Measurements from ENCODE around the gene USP17L17. TPM values are rescaled to one million over a fixed set of nuclear protein-coding genes. Genes with fewer than 3 reads are reported as not detected.
"Not testable (repeated sequence)": the region's sequence is repeated elsewhere in the genome, so short reads cannot be mapped to it uniquely, and the experiment has no call there.

Gene USP17L17, protein sequence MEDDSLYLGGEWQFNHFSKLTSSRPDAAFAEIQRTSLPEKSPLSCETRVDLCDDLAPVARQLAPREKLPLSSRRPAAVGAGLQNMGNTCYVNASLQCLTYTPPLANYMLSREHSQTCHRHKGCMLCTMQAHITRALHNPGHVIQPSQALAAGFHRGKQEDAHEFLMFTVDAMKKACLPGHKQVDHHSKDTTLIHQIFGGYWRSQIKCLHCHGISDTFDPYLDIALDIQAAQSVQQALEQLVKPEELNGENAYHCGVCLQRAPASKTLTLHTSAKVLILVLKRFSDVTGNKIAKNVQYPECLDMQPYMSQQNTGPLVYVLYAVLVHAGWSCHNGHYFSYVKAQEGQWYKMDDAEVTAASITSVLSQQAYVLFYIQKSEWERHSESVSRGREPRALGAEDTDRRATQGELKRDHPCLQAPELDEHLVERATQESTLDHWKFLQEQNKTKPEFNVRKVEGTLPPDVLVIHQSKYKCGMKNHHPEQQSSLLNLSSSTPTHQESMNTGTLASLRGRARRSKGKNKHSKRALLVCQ
- total RNA-seq (not detected), polyA plus RNA-seq (not detected)
- long read RNA-seq, donor 1: 0 reads
- long read RNA-seq, donor 2: 0 reads
- long read RNA-seq, donor 3: 0 reads

DNA sequence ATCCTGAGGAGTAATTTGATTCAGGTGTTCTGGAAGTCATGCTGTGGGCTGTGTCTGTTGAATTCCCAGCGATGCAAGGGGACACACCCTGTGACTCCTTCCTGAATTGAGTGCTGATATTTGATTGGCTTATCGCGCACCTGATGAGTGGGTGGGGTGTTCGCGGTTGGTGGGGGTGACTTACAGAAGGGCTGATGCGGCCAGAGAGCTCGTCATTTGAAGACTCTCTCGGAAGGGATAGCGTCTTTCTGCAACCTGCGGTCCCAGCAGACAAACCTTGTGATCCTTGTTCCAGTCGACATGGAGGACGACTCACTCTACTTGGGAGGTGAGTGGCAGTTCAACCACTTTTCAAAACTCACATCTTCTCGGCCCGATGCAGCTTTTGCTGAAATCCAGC lies at the start of gene USP17L17:
Gene USP17L17 (plus strand): TSS at position 301 of the 400 bp plus-strand sequence. CDS start 0 bp downstream, at position 301.
- H3K27ac ChIP-seq; H3K27me3 ChIP-seq; H3K4me3 ChIP-seq; H3K4me1 ChIP-seq; intact Hi-C loops (cut with DNase I); H3K36me3 ChIP-seq; ATAC-seq; DNase-seq; H3K9me3 ChIP-seq: not testable (repeated sequence)
- 79 to 91% (median 88%) methylated on average over 5 to 10 of the region's 14 CpGs for WGBS, 4 donors

DNA sequence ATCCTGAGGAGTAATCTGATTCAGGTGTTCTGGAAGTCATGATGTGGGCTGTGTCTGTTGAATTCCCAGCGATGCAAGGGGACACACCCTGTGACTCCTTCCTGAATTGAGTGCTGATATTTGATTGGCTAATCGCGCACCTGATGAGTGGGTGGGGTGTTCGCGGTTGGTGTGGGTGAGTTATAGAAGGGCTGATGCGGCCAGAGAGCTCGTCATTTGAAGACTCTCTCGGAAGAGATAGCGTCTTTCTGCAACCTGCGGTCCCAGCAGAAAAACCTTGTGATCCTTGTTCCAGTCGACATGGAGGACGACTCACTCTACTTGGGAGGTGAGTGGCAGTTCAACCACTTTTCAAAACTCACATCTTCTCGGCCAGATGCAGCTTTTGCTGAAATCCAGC lies 33.3 kb upstream of the USP17L17 start, which contains the start of gene USP17L10:
Gene USP17L10 (plus strand): TSS at position 301 of the 400 bp plus-strand sequence. CDS start 0 bp downstream, at position 301.
- 87 to 88% methylated on average over 4 to 12 of the region's 13 CpGs; no CpG with 5 or more reads in 2 of the 4 donors for WGBS, 4 donors
- H3K4me1 ChIP-seq; H3K4me3 ChIP-seq; intact Hi-C loops (cut with DNase I); H3K27me3 ChIP-seq; H3K36me3 ChIP-seq; H3K9me3 ChIP-seq; ATAC-seq; DNase-seq; H3K27ac ChIP-seq: not testable (repeated sequence)

DNA sequence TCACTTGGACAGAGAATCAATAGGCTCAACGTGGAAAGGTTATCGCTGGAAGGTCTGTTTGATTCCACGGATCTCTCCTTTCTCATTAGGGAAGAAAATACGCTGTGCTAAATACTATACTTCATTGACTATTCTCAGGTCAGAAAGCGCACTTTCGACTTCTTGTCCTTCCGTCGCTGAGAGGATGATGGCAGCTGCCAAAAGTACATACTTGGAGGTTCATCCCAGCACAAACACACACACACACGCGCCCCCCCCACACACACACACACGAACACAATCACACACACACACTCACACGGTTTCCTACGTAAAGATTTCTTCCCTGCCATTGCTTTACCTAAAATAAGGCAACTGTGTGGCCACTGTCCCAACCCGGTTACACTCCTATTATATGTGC lies 29.0 kb upstream of the USP17L17 start:
- intact Hi-C loops (cut with DNase I); H3K27me3 ChIP-seq; ATAC-seq; H3K27ac ChIP-seq; H3K4me3 ChIP-seq; H3K4me1 ChIP-seq; H3K9me3 ChIP-seq; H3K36me3 ChIP-seq: not testable (repeated sequence)
- 67 to 82% (median 79%) methylated on average over 9 to 11 of the region's 14 CpGs for WGBS, 4 donors
- peak in 2 of 5 donors; percentile 1 to 9 for DNase-seq

DNA sequence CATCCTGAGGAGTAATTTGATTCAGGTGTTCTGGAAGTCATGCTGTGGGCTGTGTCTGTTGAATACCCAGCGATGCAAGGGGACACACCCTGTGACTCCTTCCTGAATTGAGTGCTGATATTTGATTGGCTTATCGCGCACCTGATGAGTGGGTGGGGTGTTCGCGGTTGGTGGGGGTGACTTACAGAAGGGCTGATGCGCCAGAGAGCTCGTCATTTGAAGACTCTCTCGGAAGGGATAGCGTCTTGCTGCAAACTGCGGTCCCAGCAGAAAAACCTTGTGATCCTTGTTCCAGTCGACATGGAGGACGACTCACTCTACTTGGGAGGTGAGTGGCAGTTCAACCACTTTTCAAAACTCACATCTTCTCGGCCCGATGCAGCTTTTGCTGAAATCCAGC lies 28.6 kb upstream of the USP17L17 start, which contains the start of gene USP17L11:
Gene USP17L11 (plus strand): TSS at position 301 of the 400 bp plus-strand sequence. CDS start 0 bp downstream, at position 301.
- H3K4me3 ChIP-seq; H3K4me1 ChIP-seq; H3K9me3 ChIP-seq; ATAC-seq; H3K27ac ChIP-seq; H3K27me3 ChIP-seq; DNase-seq; H3K36me3 ChIP-seq; intact Hi-C loops (cut with DNase I): not testable (repeated sequence)
- WGBS, 4 donors: 90 to 100% methylated on average over 1 to 12 of the region's 14 CpGs; no CpG with 5 or more reads in 2 of the 4 donors

DNA sequence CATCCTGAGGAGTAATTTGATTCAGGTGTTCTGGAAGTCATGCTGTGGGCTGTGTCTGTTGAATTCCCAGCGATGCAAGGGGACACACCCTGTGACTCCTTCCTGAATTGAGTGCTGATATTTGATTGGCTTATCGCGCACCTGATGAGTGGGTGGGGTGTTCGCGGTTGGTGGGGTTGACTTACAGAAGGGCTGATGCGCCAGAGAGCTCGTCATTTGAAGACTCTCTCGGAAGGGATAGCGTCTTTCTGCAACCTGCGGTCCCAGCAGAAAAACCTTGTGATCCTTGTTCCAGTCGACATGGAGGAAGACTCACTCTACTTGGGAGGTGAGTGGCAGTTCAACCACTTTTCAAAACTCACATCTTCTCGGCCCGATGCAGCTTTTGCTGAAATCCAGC lies 23.8 kb upstream of the USP17L17 start, which contains the start of gene USP17L12:
Gene USP17L12 (plus strand): TSS at position 301 of the 400 bp plus-strand sequence. CDS start 0 bp downstream, at position 301.
- H3K4me1 ChIP-seq; H3K36me3 ChIP-seq; H3K9me3 ChIP-seq; DNase-seq; H3K27ac ChIP-seq; H3K27me3 ChIP-seq; ATAC-seq; intact Hi-C loops (cut with DNase I); H3K4me3 ChIP-seq: not testable (repeated sequence)
- WGBS, 4 donors: no CpG with 5 or more reads among the region's 13 CpGs

DNA sequence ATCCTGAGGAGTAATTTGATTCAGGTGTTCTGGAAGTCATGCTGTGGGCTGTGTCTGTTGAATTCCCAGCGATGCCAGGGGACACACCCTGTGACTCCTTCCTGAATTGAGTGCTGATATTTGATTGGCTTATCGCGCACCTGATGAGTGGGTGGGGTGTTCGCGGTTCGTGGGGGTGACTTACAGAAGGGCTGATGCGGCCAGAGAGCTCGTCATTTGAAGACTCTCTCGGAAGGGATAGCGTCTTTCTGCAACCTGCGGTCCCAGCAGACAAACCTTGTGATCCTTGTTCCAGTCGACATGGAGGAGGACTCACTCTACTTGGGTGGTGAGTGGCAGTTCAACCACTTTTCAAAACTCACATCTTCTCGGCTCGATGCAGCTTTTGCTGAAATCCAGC lies 19.1 kb upstream of the USP17L17 start, which contains the start of gene USP17L13:
Gene USP17L13 (plus strand): TSS at position 301 of the 400 bp plus-strand sequence. CDS start 0 bp downstream, at position 301.
- H3K27me3 ChIP-seq; H3K9me3 ChIP-seq; H3K4me1 ChIP-seq; ATAC-seq; DNase-seq; H3K27ac ChIP-seq; H3K36me3 ChIP-seq; H3K4me3 ChIP-seq; intact Hi-C loops (cut with DNase I): not testable (repeated sequence)
- WGBS, 4 donors: no CpG with 5 or more reads among the region's 14 CpGs

DNA sequence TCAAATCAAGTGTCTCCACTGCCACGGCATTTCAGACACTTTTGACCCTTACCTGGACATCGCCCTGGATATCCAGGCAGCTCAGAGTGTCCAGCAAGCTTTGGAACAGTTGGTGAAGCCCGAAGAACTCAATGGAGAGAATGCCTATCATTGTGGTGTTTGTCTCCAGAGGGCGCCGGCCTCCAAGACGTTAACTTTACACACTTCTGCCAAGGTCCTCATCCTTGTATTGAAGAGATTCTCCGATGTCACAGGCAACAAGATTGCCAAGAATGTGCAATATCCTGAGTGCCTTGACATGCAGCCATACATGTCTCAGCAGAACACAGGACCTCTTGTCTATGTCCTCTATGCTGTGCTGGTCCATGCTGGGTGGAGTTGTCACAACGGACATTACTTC lies 13.4 kb upstream of the USP17L17 start:
- H3K36me3 ChIP-seq; ATAC-seq; H3K27ac ChIP-seq; H3K9me3 ChIP-seq; H3K27me3 ChIP-seq; intact Hi-C loops (cut with DNase I); H3K4me3 ChIP-seq; H3K4me1 ChIP-seq: not testable (repeated sequence)
- WGBS, 4 donors: 81 to 86% (median 83%) methylated on average over 5 to 6 of the region's 8 CpGs
- DNase-seq: peak in 1 of 5 donors; percentile 1

DNA sequence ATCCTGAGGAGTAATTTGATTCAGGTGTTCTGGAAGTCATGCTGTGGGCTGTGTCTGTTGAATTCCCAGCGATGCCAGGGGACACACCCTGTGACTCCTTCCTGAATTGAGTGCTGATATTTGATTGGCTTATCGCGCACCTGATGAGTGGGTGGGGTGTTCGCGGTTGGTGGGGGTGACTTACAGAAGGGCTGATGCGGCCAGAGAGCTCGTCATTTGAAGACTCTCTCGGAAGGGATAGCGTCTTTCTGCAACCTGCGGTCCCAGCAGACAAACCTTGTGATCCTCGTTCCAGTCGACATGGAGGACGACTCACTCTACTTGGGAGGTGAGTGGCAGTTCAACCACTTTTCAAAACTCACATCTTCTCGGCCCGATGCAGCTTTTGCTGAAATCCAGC lies 9.6 kb upstream of the USP17L17 start, which contains the start of gene USP17L15:
Gene USP17L15 (plus strand): TSS at position 301 of the 400 bp plus-strand sequence. CDS start 0 bp downstream, at position 301.
- WGBS, 4 donors: no CpG with 5 or more reads among the region's 15 CpGs
- DNase-seq, H3K4me3 ChIP-seq: not testable (repeated sequence)

DNA sequence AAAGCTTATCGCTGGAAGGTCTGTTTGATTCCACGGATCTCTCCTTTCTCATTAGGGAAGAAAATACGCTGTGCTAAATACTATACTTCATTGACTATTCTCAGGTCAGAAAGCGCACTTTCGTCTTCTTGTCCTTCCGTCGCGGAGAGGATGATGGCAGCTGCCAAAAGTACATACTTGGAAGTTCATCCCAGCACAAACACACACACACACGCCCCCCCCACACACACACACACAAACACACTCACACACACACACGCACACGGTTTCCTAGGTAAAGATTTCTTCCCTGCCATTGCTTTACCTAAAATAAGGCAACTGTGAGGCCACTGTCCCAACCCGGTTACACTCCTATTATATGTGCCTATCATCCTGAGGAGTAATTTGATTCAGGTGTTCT lies 5.2 kb upstream of the USP17L17 start:
- H3K36me3 ChIP-seq; H3K9me3 ChIP-seq; H3K4me1 ChIP-seq; H3K4me3 ChIP-seq; H3K27me3 ChIP-seq; ATAC-seq; intact Hi-C loops (cut with DNase I); H3K27ac ChIP-seq: not testable (repeated sequence)
- DNase-seq: peak in 3 of 5 donors; percentile 5 to 70 (median 8)
- WGBS, 4 donors: 83% methylated on average over 11 of the region's 12 CpGs; no CpG with 5 or more reads in 2 of the 4 donors

More for the DNA sequence above, 9.6 kb upstream of the USP17L17 start, which contains the start of gene USP17L15:
- H3K36me3 ChIP-seq; H3K27me3 ChIP-seq; ATAC-seq; H3K4me1 ChIP-seq; H3K27ac ChIP-seq; H3K9me3 ChIP-seq; intact Hi-C loops (cut with DNase I): not testable (repeated sequence)

DNA sequence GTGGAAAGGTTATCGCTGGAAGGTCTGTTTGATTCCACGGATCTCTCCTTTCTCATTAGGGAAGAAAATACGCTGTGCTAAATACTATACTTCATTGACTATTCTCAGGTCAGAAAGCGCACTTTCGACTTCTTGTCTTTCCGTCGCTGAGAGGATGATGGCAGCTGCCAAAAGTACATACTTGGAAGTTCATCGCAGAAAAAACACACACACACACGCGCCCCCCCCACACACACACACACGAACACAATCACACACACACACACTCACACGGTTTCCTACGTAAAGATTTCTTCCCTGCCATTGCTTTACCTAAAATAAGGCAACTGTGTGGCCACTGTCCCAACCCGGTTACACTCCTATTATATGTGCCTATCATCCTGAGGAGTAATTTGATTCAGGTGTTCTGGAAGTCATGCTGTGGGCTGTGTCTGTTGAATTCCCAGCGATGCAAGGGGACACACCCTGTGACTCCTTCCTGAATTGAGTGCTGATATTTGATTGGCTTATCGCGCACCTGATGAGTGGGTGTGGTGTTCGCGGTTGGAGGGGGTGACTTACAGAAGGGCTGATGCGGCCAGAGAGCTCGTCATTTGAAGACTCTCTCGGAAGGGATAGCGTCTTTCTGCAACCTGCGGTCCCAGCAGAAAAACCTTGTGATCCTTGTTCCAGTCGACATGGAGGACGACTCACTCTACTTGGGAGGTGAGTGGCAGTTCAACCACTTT lies 4.4 kb downstream of the USP17L17 start, which contains the start of gene USP17L18:
Gene USP17L18 (plus strand): TSS at position 678 of the 728 bp plus-strand sequence. CDS start 0 bp downstream, at position 678.
- ATAC-seq; H3K36me3 ChIP-seq; H3K27me3 ChIP-seq; H3K27ac ChIP-seq; intact Hi-C loops (cut with DNase I); H3K9me3 ChIP-seq; H3K4me1 ChIP-seq; H3K4me3 ChIP-seq: not testable (repeated sequence)
- DNase-seq: peak in 1 of 5 donors; percentile 5
- 80 to 92% (median 90%) methylated on average over 10 to 20 of the region's 26 CpGs for WGBS, 4 donors

All from heart left ventricle (tissue), 16 donors.